Measurements from ENCODE around the gene PSMG2.
"Not testable (repeated sequence)": the region's sequence is repeated elsewhere in the genome, so short reads cannot be mapped to it uniquely, and the experiment has no call there.

Gene PSMG2

GRCh38 chr18:12722731-12723130 lies 19.9 kb downstream of the PSMG2 start:
- DNase-seq, result no peak

- no peak for DNase-seq
Observed at GRCh38 chr18:12726331-12726730, 23.5 kb downstream of the PSMG2 start.

DNA sequence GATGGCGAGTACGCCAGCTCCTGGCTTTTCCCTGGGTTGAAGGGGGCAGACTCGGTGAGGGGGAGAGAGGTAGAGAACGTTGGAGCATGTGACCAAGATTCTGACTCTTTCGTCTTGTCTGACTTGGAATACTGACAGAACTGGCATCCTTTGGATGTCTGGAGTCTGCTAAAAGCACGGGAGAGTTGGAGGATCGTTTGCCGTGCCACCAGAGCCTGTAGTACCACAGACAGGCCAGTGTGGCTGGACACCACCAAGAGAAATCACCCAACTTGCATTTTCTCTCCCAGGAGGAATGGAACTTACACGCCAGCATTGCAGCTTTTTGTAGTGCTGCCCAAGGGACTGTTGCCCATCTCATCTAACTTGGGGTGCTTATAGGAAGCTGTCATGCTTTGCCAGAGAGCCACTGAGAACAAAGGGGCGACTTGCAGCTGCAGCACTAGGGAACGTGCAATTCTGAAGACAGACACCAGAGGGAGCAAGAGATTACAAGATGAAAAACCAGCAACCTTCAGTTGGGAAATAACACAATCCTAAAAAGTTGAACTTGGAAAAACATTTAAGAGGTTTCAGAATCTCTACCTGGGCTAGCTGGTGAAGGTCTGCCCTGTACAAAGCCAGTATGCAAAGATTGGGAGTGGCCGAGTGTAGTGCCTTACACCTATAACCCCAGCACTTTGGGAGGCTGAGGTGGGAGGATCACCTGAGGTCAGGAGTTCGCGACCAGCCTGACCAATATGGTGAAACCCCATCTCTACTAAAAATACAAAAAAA lies 24.1 kb downstream of the PSMG2 start:
- peak; percentile 76 for DNase-seq

GRCh38 chr18:12737243-12737902 lies 34.5 kb downstream of the PSMG2 start:
- no peak for DNase-seq

DNA sequence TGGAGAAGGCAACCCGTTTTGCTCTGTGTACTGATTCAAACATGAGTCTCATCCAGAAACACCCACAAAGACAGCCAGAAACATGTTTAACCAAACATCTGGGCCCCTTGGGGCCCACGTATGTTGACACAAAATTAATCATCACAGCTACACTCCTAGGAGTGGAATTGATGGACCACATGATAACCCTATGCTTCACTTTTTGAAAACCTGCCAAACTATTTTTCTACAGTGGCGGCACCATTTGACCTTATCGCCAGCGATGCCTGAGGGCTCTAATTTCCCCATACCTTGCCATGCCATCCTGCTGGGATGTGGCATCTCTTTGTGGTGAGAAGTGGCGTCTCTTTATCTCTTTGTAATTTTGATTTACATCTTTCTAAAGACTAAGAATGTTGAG lies 38.5 kb downstream of the PSMG2 start:
- peak; percentile 96 for DNase-seq

- peak; percentile 87 for DNase-seq
Observed at GRCh38 chr18:12742453-12742852, 39.6 kb downstream of the PSMG2 start.

DNA sequence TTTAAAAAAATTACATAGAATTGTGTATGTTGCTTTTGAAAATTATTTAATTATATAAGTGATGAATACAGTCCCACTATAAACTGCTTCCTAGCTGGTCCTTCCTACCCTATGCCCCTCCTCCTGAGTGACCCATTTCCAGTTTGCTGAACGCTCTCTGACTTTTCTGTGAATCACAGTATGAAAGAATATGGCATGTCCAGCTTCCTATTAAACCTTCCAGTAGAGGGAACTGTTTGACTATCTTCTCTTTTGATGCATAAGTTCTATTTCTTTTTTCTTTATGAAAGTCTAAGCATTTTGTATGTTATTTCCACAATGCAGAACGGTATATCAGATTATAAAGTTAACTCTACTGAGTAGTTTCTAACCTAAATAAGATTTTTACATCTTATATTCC lies 41.3 kb downstream of the PSMG2 start:
- DNase-seq, result peak; percentile 77

DNA sequence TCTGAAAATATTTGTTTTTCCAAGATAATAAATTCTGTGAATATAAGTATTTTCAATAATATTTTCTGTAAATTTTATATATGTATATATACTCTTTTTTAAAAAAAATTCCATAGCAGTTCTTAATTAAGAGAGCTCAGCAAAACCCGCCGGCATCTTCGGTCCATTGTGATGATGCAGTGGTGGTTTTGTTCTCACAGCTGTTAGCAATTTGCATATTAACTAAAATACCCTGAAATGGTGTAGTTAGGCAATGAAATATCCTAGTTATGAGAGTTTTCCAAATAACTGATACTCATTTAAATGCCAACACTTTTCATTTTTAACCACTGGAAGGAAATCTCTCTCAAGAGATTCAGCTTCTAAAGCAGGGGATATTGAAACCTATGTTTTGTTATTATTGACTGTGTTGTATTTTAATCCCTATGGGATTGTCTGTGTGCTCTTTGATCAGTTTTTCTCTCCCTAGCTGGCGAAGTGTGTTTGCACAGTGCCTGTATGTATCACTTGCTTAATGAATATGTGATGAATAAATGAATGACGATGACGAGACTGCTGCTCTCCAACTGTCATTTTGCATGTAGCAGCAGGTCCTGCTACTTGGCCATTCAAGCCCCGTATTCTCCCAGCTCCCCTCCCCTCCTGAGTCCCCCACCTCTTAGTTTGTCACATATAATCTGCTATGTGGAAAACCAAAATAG lies 42.4 kb downstream of the PSMG2 start:
- no peak for DNase-seq

DNA sequence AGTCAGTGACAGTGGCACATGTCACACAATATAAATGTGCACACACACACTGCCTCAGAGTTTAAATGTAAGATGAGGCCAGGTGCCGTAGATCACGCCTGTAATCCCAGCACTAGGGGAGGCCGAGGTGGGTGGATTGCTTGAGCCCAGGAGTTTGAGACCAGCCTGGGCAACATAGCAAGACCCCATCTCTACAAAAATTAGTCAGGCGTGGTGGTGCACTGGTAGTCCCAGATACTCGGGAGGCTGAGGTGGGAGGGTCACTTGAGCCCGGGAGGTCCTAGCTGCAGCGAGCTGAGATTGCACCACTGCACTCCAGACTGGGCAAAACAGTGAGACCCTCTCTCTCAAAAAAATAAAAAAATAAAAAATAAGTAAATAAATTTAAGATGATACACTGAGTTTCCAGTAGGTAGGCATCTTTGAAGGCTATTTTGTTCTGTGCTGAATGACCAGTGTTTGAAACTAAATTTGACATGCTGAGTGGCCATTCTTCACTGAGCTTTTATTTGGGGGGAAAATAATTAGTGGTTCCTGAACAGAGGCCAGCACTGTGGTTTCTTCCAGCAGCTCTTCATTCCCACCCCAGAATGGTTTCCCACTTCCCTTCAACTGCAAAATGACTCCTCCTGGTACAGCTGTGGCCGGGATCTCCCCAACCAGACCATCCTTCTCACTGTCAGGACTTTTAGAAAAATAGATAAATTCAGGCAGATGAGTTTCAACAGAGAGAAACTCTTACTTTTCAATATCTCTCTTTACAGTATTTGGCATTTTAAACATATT lies 44.9 kb downstream of the PSMG2 start:
- DNase-seq, result peak; percentile 50

- DNase-seq, result peak; percentile 49
Observed at GRCh38 chr18:12748671-12749070, 45.8 kb downstream of the PSMG2 start.

DNA sequence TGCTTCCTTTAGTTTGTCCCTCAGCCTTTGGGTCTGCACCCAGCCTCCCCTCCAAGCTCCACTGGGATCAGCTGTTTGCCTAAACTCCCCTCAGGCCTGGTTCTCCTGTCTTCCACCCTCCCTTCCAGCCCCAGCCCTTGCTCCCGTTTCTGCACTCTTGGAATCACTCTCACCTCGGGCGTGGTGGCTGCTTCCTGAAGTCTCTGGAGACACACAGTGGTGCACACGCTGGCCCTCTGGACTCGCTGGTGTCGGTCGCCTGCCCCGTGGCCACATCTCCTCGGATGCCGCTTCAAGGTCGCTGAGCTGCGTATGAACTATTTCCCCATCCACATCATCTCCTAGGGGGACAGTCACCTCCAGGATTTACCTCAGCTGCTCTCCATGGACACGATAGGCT lies 46.3 kb downstream of the PSMG2 start:
- DNase-seq, result peak; percentile 34

GRCh38 chr18:12750076-12750714 lies 47.4 kb downstream of the PSMG2 start:
- DNase-seq, result peak; percentile 62

- no peak for DNase-seq
Observed at GRCh38 chr18:12750715-12751502, 48.1 kb downstream of the PSMG2 start.

DNA sequence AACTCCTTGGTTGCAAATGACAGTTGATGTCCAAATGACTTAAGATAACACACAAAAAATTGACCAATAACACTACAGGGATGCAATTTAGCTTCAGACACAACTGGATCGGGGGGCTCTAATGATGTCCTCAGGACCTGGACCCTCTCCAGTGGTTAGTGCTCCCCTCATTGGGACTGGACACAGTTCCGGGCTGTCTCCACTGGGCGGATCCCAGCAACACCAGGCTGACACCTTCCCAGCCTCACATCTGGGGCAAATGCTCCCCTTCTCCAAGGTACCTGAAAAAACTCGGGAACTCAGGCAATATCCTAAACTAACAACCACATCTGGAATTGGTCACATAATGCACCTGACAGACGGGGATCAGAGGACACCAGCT lies 48.7 kb downstream of the PSMG2 start:
- DNase-seq, result no peak

- no peak for DNase-seq
Observed at GRCh38 chr18:12751891-12752290, 49.0 kb downstream of the PSMG2 start.

GRCh38 chr18:12754511-12754910 lies 51.7 kb downstream of the PSMG2 start:
- no peak for DNase-seq

GRCh38 chr18:12755606-12756005 lies 52.8 kb downstream of the PSMG2 start:
- not testable (repeated sequence) for DNase-seq

- not testable (repeated sequence) for DNase-seq
Observed at GRCh38 chr18:12756619-12757239, 53.9 kb downstream of the PSMG2 start.

GRCh38 chr18:12758566-12758965 lies 55.7 kb downstream of the PSMG2 start:
- not testable (repeated sequence) for DNase-seq

DNA sequence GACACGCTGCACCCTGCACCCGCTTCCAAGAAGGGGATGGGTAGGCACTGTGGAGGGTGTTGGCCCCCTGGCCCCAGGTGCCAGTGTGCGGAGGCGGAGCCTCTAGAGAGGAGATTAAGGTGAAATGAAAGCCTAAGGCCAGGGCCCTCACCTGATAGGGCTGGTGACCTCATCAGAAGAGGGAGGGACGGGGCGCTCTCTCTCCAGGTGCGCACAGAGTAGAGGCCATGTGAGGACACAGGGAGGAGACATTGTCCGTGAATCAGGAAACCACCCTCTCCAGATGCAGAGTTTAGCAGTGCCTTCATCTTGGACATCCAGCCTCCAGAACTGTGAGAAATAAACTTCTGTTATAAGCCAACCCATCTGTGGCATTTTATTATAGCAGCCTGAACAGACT lies 62.3 kb downstream of the PSMG2 start:
- no peak for DNase-seq

- DNase-seq, result no peak
Observed at GRCh38 chr18:12765586-12765985, 62.7 kb downstream of the PSMG2 start.
